Ishikawa (cell line): Measurements from ENCODE around the gene ACOT6.

Experiments used
- CEBPB ChIP-seq: IDR thresholded peaks from 2 replicates; pipeline ENCODE4 v1.6.1; 2012
- CREB1 ChIP-seq: IDR thresholded peaks from 2 replicates; pipeline ENCODE4 v1.6.1; 2012; ENCODE audit warnings: low read depth
- EGR1 ChIP-seq: IDR thresholded peaks from 2 replicates; pipeline ENCODE4 v1.6.1; 2012
- EP300 ChIP-seq: IDR thresholded peaks from 2 replicates; pipeline ENCODE4 v1.6.1; 2012; ENCODE audit warnings: borderline replicate concordance
- FOXM1 ChIP-seq: IDR thresholded peaks from 2 replicates; pipeline ENCODE4 v1.6.1; 2012; ENCODE audit warnings: low read depth, borderline replicate concordance
- MAX ChIP-seq: IDR thresholded peaks from 2 replicates; pipeline ENCODE4 v1.6.1; 2012
- NFIC ChIP-seq: IDR thresholded peaks from 2 replicates; pipeline ENCODE4 v1.6.1; 2012
- RAD21 ChIP-seq: IDR thresholded peaks from 2 replicates; pipeline ENCODE4 v1.6.1; 2012; ENCODE audit warnings: low read depth
- REST ChIP-seq: IDR thresholded peaks from 2 replicates; pipeline ENCODE4 v1.6.1; 2012; ENCODE audit warnings: low read depth, mild to moderate bottlenecking
- TAF1 ChIP-seq: IDR thresholded peaks from 2 replicates; pipeline ENCODE4 v1.6.1; 2012; ENCODE audit warnings: low read depth, mild to moderate bottlenecking
- TCF12 ChIP-seq: IDR thresholded peaks from 2 replicates; pipeline ENCODE4 v1.6.1; 2012; ENCODE audit warnings: low read depth
- TEAD4 ChIP-seq: IDR thresholded peaks from 2 replicates; pipeline ENCODE4 v1.6.1; 2012
- USF1 ChIP-seq: IDR thresholded peaks from 2 replicates; pipeline ENCODE4 v1.6.1; 2012
- YY1 ChIP-seq: IDR thresholded peaks from 2 replicates; pipeline ENCODE4 v1.6.1; 2012; ENCODE audit warnings: low read depth
- ZBTB7A ChIP-seq: IDR thresholded peaks from 2 replicates; pipeline ENCODE4 v1.6.1; 2012; ENCODE audit warnings: low read depth

Gene ACOT6

GRCh38 chr14:73620268-73620667, 8.0 kb downstream of the ACOT6 start:
- TF ChIP-seq CREB1 (no peak), CEBPB (no peak), RAD21 (no peak), EP300 (no peak), NFIC (no peak), ZBTB7A (no peak), EGR1 (no peak)

GRCh38 chr14:73623504-73624054, 11.3 kb downstream of the ACOT6 start:
- TF ChIP-seq RAD21, result no peak
- TF ChIP-seq USF1, result no peak
- no peak for TF ChIP-seq TEAD4
- TF ChIP-seq YY1, result no peak
- TF ChIP-seq TCF12, result no peak
- TF ChIP-seq MAX, result no peak

GRCh38 chr14:73625706-73626105, 13.4 kb downstream of the ACOT6 start:
- TF ChIP-seq REST, result no peak
- TF ChIP-seq EP300, result no peak
- no peak for TF ChIP-seq CEBPB
- no peak for TF ChIP-seq USF1
- TF ChIP-seq ZBTB7A, result no peak
- no peak for TF ChIP-seq MAX
- no peak for TF ChIP-seq CREB1
- no peak for TF ChIP-seq YY1
- no peak for TF ChIP-seq FOXM1
- TF ChIP-seq TEAD4, result no peak
- TF ChIP-seq RAD21, result no peak
- no peak for TF ChIP-seq NFIC
- TF ChIP-seq EGR1, result no peak
- TF ChIP-seq TAF1, result no peak

GRCh38 chr14:73627151-73627558, 14.8 kb downstream of the ACOT6 start:
- no peak for TF ChIP-seq RAD21
- no peak for TF ChIP-seq CEBPB
- TF ChIP-seq CREB1, result no peak
- TF ChIP-seq MAX, result no peak
- no peak for TF ChIP-seq ZBTB7A
- TF ChIP-seq USF1, result no peak
- no peak for TF ChIP-seq EP300
- TF ChIP-seq NFIC, result no peak
- TF ChIP-seq REST, result no peak
- TF ChIP-seq TAF1, result no peak
- no peak for TF ChIP-seq FOXM1
- TF ChIP-seq EGR1, result no peak
- no peak for TF ChIP-seq TCF12
- no peak for TF ChIP-seq YY1
- no peak for TF ChIP-seq TEAD4

- TF ChIP-seq TAF1 (no peak), YY1 (no peak), MAX (no peak), TEAD4 (no peak), FOXM1 (no peak), EGR1 (no peak)
Measured at GRCh38 chr14:73630009-73630780, 17.9 kb downstream of the ACOT6 start.
